ENCODE results near the gene NRG3.

Gene NRG3

GRCh38 chr10:82826132-82826531 is 951.1 kb downstream of the NRG3 start:
- in situ Hi-C loops (cut with HindIII; ENCODE audit: low pct_ligation_motif_present, low sequenced_read_pairs) = no loop called here
- no peak for DNase-seq
- Histone ChIP-seq H3K27me3 (replicated peaks) (no peaks in the 10 kb centered on the region), H3K36me3 (replicated peaks) (no peaks in the 10 kb centered on the region), H3K4me3 (ENCODE audit: low read depth, low read length) (no peak overlapping the region), H3K27ac (no peak overlapping the region)
- TF ChIP-seq CTCF (IDR thresholded peaks at IDR 0.05; ENCODE audit: low read depth, low read length, missing control alignments) = no peak

- TF ChIP-seq CTCF (IDR thresholded peaks at IDR 0.05; ENCODE audit: low read depth, low read length, missing control alignments) = no peak
- Histone ChIP-seq H3K4me3 (ENCODE audit: low read depth, low read length) (no peak overlapping the region), H3K36me3 (replicated peaks) (no peaks in the 10 kb centered on the region), H3K27me3 (replicated peaks) (no peaks in the 10 kb centered on the region), H3K27ac (no peak overlapping the region)
- in situ Hi-C loops (cut with HindIII; ENCODE audit: low pct_ligation_motif_present, low sequenced_read_pairs) = no loop called here
- DNase-seq = no peak
Measured at GRCh38 chr10:82827901-82828300, 952.9 kb downstream of the NRG3 start.

- H3K4me3 ChIP-seq (ENCODE audit: low read depth, low read length) = no peak overlapping the region
- H3K27me3 ChIP-seq (replicated peaks) = no peaks in the 10 kb centered on the region
- no peak overlapping the region for H3K27ac ChIP-seq
- H3K36me3 ChIP-seq (replicated peaks) = no peaks in the 10 kb centered on the region
- DNase-seq = no peak
- TF ChIP-seq CTCF (IDR thresholded peaks at IDR 0.05; ENCODE audit: low read depth, low read length, missing control alignments) = no peak
- in situ Hi-C loops (cut with HindIII; ENCODE audit: low pct_ligation_motif_present, low sequenced_read_pairs) = no loop called here
Measured at GRCh38 chr10:82847242-82847641, 972.2 kb downstream of the NRG3 start.

GRCh38 chr10:82850191-82850590 is 975.2 kb downstream of the NRG3 start:
- no peak for DNase-seq
- TF ChIP-seq CTCF (IDR thresholded peaks at IDR 0.05; ENCODE audit: low read depth, low read length, missing control alignments) = no peak
- in situ Hi-C loops (cut with HindIII; ENCODE audit: low pct_ligation_motif_present, low sequenced_read_pairs) = no loop called here
- no peaks in the 10 kb centered on the region for H3K36me3 ChIP-seq (replicated peaks)
- no peak overlapping the region for H3K4me3 ChIP-seq (ENCODE audit: low read depth, low read length)
- no peak overlapping the region for H3K27ac ChIP-seq
- no peaks in the 10 kb centered on the region for H3K27me3 ChIP-seq (replicated peaks)

DNA sequence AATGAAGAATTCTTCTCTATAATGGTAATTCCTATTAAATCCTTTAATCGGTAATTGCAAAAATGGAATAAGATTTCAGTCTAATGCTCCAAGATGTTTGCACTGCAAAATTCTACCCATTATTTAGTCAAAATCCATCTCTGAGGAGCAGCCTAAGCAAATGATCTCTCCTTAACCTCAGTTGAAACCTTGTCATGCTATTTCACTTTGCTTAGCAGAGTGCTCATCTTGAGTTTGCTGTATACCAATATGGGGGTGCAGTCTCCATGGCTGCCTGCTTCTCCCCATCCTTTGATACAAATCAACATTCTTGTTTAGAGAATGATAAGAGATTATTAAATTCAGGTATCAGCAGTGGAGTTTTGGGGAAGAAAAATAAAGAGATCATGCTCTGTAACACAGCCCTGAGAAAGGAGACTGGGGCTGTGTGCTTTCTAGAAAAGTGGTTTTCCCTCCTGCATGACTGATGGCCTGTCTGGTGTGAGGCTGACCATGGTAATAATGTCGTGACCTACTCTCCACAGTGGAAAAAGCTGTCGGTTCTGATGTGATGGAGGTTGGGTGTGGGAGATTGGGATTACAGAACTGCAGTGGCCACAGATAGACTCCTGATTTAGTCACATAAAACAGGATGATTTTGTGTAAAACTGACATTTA is 982.1 kb downstream of the NRG3 start:
- TF ChIP-seq CTCF (IDR thresholded peaks at IDR 0.05; ENCODE audit: low read depth, low read length, missing control alignments) = no peak
- Histone ChIP-seq H3K27me3 (replicated peaks) (no peaks in the 10 kb centered on the region), H3K27ac (no peak overlapping the region), H3K36me3 (replicated peaks) (no peaks in the 10 kb centered on the region), H3K4me3 (ENCODE audit: low read depth, low read length) (no peak overlapping the region)
- no peak for DNase-seq
- in situ Hi-C loops (cut with HindIII; ENCODE audit: low pct_ligation_motif_present, low sequenced_read_pairs) = no loop called here

GRCh38 chr10:82861889-82862288 is 986.9 kb downstream of the NRG3 start:
- H3K4me3 ChIP-seq (ENCODE audit: low read depth, low read length) = no peak overlapping the region
- in situ Hi-C loops (cut with HindIII; ENCODE audit: low pct_ligation_motif_present, low sequenced_read_pairs) = no loop called here
- H3K27me3 ChIP-seq (replicated peaks) = no peaks in the 10 kb centered on the region
- no peaks in the 10 kb centered on the region for H3K36me3 ChIP-seq (replicated peaks)
- DNase-seq = no peak
- TF ChIP-seq CTCF (IDR thresholded peaks at IDR 0.05; ENCODE audit: low read depth, low read length, missing control alignments) = no peak
- H3K27ac ChIP-seq = no peak overlapping the region

Data from brain microvascular endothelial cell (primary cell).